NCI-H2227 (cell line): Measurements from ENCODE around the gene GREM1.
A peak's percentile ranks its signal among the peaks of the same experiment; 100 is the strongest.

Experiments used
- DNase-seq: peaks from one replicate; lab custom pipeline; 2025; ENCODE audit not compliant: unreplicated experiment; lab: John Stamatoyannopoulos, UW

GREM1 gene

DNA sequence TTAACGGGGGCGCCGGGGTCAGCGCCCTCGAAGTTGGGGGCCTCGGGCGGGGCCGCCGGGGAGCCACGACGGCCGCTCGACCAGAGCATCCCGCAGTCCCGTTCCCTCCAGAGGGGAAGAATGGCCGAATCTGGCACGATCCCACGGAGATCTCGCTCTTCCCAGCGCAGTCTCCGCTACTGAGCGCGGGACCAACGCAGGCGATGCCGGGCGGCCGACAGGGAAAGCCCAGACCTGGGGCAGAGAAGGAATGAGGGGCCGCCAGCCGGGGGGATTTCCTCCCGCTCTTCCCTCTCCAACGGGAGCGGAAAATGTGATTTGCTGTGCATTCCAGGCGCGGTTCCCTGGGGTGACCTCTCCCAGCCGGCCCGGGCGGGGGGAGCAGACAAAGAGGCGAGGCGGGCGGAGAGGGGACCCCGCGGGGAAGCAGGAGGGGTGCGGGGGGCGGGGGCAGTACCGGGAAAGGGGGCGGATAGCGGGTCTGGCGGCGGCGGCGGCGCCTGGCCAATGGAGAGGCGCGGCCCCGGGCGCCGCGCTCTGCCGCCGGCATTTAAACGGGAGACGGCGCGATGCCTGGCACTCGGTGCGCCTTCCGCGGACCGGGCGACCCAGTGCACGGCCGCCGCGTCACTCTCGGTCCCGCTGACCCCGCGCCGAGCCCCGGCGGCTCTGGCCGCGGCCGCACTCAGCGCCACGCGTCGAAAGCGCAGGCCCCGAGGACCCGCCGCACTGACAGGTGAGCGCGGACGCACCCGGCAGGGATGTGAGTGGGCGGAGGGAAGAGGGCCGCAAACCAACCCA is at the start of gene GREM1:
TSS of gene GREM1 (plus strand) at position 579 of the 801 bp plus-strand sequence. CDS start 12,687 bp downstream, outside the sequence.
- peak; percentile 16 for DNase-seq

DNA sequence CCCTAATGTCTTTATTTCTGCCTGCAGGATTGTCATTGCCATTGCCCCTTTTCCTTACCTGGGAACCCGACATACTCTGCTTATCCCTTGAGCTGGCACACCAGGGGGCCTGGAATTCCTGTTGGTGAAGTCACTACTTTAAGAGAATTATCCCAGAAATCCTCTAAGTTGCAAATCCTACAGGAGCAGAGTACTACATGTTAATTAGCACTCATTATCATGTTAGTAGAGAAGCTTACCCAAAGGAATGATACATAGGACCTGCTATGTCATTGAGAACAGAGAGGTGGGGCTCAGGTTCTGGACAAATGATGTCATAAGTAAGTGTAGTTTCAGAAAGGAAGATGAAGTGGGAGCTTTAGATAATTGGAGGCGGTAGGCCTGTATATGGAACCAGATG is 48.9 kb upstream of the GREM1 start:
- no peak for DNase-seq

DNA sequence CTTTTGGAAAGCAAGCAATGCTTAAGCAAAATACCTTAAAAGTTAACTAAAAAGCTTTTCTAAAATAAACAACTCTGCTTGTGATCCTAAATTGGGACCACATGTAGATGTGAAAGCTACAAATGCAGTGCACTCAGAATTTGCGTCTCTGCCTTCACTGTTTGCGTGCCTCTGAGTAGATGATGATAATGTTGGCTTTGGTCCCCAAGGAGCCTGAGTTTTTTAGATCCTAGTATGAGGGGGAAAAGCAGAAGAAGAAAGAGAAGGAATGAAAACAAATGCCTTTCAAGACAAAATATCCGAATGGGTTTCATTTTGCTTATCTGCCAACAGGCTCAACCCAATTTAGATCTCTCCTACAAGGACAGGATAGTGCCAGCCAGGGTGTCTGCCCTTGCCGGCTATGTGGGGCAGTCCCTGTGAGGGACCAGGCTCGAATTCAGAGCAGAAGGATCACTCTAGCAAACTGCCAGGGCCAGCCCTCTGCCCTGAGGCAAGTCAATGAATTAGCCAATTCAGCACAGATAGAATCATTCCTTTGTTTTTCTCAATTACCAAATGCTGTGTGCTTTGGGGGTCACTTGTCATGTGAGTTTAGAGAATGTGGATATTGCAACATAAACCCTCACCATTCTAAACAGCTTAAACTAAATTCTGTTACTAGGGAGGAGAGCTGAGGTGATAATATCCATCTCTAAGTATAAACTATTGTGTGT is 47.8 kb upstream of the GREM1 start:
- no peak for DNase-seq

DNA sequence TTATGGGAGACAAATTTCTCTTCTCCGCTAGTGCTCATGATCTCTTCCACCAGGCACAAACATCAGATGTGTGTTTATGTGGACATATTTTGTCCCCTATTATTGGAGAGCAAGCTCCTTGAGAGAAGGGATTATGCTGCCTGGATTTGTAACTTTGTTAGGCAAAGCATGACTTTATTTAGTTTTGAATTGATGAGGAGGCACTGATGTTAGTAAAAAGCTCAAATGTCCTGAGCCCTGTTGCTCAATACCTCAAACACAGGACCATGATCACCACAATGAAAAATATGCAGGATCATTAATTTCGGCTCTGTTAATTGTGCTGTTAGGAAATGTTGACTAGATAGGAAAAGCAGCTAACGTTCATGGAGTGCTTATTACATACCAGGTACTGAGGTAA is 47.2 kb upstream of the GREM1 start:
- DNase-seq = no peak

DNA sequence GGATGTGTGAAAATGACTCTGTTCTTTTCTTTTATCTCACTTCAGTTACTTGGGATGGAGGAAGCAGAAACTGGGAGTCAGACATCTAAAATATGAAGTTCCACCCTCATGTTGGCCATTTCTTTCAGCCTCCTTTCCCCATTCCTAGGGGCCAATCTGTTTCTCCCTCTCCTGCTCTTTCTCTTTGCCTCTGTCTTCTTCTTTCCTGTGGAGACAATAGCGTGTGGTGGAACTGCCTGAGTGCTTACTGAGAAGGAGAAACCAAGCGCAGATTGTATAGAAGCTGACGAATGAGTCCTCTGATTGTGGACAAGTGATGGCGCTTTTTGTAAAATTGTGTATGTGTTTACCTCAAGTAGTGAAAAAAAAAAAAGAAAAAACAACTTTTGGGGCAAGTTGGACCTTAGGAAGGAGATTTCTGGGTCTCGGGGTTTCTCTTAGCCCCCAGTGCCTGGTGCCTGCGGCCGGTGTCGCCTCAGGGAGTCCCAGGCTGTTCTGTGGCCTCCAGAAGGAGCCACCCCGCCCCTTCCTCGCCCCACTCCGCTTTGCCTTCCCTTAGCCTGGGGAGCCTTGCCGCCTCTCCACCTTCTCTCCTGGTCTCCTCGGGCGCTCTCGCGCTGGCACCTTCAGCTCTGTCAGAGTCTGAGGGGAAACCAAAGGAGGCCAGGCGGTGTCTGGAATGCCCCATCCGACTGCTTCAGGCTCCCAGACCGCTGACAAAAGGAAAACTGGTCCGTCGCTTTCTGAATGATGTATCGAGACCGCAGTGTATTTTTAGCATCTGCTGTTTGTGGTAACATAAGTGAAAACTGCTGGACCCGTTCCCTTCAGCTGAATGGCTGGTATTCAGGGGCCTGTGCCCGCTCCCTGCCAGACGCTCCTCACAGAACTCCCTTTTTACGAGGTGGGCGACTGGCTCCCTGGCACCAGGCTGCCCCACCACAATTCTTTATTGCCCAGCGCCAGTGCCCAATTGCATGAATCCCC is 46.2 kb upstream of the GREM1 start:
- no peak for DNase-seq

DNA sequence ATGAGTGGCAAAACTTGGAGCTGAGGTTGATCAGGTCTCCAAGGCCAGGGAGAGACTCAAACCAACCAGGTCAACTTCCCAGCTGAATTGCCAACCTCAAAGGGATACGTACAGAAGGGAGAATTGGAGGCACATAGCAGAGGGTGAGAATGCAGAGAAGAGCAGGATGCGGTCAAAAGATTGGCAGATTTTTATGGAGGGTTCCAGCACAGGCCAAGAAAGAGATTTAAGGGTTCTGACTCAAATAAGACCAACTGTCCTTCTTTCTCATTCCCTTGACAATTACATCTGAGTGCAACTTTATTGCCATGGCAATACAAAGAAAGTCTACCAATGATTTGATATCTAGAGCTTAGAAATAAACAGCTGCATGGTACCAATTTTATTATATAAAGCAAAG is 43.1 kb upstream of the GREM1 start:
- no peak for DNase-seq

DNA sequence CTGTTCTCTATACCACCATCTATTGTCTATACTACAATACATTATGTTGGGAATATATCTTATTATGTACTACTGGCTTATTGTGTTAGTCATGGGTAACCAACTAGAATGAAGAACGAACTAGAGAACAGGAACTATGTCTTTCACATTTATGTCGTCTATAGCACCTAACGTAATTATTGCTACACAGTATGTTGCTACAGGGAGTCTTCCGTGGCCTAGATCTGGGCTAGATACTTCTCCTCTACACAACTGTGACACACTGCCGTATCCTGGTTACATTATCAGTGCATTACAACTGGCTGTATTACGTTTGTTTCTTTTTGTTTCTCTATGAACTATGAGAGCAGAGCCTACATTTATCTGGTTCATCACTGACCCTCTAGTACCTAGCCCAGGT is 42.3 kb upstream of the GREM1 start:
- no peak for DNase-seq

DNA sequence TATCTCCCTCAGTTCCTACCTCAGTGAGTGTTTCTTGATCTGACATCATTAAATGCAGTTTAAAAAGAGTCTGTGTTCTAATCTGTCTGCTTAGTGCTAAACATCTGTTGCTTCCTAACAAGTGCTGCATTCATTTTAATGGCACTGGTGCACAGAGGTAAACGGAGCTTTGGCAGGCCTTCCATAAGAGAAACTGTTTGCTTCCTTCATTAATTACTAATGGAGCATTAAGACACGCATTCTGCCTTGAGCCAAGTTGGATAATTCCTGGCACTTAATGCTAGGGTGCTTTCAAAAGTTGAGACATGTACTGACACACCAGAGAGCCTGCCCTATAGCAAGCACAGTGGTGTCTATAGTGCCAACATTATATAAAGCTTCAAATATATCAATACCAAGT is 41.6 kb upstream of the GREM1 start:
- DNase-seq = no peak

DNA sequence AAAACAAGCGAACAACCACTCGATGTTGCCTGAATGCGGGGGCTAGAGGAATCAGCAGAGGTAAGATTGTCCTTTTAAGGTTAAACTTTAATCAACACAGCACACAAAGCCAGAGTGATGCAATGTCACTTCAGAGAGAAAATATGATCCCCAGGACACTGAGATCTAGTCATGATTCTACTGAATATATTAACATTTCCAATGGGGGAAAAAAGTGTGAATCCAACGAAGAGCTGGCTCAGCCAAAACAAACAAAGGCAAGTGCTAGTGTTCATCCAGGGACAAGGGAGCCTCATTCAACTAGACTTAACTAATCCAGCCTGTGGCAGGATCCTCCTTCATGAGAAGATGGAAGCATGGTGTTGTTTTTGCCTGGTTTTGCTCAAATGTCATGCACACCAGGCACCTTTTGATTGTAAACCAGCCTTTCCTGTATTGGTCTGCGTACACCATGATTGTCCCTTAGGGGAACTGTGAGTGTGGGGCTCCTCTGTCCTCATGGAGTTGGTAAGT is 40.5 kb upstream of the GREM1 start:
- DNase-seq = no peak

DNA sequence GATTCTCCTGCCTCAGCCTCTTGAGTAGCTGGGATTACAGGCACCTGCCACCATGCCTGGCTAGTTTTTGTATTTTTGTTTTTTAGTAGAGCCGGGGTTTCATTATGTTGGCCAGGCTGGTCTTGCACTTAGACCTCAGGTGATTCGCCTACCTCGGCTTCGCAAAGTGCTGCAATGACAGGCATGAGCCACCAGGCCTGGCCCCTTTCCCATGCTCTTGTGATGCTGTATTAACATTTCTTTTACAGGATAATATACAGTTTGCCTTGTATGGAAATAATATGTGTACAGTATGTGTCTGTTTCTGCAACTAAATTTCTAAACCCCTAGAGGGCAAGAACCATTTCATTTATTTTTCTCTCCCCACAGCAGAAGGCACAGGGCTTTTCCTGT is 38.5 kb upstream of the GREM1 start:
- DNase-seq = no peak

DNA sequence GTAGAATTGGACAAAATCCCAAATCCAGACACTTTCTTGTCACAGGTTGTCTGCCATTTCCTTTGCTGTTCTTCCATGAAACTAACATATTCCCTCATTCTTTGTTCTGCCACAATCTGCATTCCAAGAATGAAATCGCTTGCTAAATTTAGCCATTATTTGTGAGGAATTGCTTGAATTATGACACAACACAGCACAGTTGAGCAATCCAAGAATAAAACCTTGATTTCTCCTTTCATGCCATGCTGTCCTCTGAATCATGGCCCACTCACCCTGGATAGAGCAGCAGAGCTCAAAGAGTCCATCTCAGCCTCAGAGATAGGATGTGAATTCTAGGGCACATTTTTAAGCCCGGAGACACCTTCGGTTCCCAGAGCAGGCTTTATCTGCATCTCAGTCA is 35.2 kb upstream of the GREM1 start:
- DNase-seq = no peak

DNA sequence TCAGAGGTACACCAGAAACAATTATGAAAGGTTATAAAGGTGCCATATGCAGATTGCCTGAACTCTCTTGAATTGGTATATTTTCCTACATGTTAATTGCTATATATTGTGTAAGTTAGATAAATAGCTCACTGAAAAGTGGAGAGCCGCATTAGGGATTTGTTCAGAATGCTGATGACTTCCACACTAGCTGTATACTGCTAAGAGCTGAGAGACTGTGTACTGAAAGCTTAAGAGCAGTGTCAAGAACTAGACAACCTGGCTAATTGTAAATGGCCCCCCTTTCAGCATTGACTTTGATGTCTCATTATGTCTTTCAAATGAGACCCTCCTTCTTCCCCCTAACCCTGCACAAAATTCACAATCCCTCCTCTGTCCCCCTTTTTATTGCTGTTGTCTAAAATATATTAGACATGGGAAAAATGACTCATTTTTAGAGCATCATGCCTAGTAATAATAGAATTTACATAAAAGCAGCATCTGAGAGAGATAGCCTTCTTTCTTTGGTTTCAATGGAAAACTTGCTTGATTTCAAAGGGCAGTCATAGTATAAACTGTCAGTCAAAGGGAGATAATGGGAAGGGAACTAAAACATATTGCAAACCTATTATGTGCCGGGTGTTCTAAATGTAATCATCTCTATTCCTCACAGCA is 34.7 kb upstream of the GREM1 start:
- DNase-seq = no peak

DNA sequence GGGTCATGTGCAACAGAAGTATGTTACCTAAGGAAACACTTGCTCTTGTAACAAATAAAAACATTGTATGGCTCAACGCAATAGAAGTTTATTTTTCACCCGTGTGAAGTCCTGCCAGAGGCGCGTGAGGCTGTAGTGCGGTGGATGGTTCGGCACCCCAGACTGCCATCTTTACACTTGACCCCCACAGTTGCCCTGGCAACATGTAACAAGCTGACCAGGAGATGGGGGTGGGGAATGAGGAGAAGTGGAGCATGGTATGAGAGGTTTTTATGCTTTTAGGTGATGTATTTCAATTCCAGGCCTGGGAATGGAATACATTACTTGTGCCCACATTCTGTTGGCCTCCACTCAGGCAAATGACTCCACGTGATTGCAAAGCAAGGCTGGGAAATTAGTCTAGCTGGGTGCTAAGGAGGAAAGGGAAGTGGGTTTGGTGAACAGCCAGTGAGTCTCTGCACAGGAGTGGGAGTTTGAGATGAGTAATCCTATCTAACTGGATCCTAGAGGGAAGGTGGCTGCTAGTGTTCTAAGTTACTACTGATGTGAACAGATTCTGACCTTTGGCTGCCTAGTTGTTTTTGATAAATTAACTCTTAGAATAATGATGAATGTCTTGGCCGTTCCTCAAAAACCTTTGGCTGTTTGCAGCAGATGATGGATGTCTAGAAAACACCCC is 33.8 kb upstream of the GREM1 start:
- DNase-seq = no peak

DNA sequence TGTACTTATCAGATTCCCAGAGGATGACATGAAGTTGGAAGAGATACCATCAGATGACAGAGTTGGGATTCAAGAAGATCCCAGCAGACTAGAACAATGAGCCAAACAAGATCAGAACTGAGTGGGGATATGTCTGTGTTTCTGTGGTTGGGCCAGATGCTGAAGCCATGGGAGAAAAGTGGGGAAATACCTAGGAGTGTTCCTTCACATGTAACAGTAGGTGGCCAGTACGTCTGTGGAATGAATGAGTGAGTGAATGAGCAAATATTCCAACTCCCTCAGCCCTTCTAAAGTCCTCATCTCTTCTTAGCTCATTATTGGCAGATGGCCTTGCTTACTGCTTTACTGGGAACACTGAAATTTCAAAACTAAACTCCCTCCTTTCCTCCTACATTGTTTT is 32.2 kb upstream of the GREM1 start:
- DNase-seq = no peak

DNA sequence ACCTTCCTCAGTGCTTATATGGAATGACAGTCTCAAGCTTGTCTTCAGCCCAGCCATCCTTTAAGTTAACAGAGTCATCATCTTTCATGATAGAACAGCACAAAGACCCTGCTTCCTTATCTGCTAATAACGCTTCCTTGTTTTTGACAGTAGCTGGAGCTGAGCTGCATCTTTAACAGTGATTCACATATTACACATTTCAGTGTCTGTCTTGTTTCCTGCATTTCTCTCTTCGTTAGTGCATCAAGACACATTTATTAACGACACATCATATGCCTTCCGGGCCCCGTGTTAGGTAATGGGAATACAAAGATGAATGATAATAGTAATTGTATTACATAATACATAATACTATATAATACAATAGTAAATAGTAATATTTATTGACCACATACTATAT is 30.2 kb upstream of the GREM1 start:
- no peak for DNase-seq

DNA sequence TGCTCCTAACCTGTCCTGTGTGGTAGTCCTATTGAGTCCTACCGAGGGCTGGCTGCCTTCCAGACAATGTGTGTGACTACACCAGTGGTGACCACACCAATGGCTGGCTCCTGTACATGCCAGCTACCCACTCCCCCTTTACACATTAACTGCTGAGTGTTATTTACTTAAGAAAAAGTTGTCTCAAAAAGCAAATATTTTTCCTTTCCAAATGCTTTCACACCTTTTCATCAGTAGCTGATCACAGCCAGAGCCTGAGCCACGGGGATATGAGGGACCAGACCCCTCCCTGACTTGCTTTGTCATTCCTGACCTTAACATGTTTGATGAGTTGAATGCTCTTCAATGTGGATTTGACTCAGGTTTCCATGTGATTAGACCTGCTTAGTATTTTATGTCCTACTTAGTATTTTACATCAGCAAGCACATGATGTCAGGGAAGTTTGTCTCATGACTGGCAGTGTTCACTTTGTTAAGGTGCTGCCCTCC is 29.6 kb upstream of the GREM1 start:
- no peak for DNase-seq

DNA sequence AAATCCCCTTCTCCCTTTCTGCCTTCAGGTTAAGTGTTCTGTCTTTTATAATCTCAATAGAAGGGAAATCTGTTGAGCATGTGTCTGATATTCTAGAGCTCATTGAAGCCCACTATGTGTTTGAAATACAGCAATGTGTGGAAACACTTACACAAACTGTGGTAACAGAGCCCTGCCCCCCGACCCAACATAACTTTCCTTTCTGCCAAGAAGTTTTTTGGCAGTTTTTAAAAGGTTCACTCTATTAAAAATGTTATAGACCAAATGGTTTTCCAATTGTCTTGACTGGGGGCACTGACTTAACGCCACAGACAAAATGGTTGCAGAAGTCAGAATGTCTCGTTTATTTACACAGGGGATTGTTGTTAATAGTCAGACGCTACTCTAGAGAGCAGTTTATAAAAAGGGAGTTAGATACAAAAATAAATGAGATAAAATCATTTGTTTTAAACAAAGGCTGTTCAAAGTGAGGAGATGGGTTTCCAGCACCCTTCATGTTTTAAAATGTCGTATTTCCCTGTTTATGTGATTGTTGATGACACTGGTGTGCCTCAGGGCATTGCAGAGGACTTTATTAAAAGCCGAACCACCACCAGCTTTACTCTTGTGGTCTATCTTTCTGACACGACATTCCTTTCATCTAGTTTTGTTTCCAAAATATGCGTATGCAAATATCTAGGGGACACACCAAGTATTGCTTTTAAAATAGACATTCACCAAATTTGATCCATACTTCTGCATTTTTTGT is 26.7 kb upstream of the GREM1 start:
- DNase-seq = no peak

DNA sequence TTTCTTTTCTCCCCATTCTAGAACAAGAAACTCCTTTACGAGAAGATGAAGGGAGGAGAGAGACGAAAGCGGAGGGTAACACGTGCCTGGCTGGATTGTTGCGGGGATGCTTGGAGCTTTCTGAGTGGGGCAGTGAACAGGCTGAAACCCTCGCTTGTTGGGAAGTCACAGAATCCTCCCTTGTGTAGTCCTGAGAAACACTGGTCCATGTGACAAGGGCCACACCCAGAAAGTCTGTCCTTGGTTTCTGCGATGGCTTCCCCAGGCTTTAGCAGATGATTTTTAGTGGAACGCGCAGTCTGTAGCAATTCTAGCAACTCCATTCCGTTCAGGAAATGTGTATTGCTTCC is 26.1 kb upstream of the GREM1 start:
- DNase-seq = no peak

DNA sequence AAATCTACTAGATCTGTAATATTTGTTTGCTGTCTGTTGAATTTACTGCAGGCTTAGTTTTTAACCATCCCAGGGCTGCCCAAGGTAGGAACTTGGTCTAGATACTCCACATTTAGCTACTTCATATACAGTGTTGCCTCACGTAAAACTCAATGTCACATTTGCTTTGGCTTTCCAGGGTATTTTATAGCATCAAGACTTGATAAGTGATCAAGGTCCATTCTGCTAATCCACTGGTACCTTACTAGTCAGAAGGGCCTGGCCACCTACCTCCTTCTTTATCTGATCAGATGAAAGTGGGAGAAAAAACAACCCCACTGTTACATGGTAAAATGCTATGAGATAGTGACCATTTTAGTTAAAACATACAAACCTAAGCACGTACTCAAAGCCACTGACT is 25.5 kb upstream of the GREM1 start:
- no peak for DNase-seq
